DOHH2 (cell line): ENCODE results near the gene SFRP2.

ENCODE experiments used
- H3F3A ChIP-seq: fragments of 200-600 bp; sonication (generic), shearing (Covaris generic); 2 replicates; pipeline ENCODE4 v1.6.0; 2016; ENCODE audit warnings: antibody characterized with exemption, mild to moderate bottlenecking; ENCODE audit not compliant: control insufficient read depth, insufficient read depth
- H3K27ac ChIP-seq: fragments of 200-600 bp; sonication (generic); 2 replicates; pipeline ENCODE4 v1.5.1; 2014; ENCODE audit warnings: low read depth, mild to moderate bottlenecking, low read length, moderate library complexity
- H3K27me3 ChIP-seq: fragments of 200-600 bp; sonication (generic); 2 replicates; pipeline ENCODE4 v1.6.1; 2014; ENCODE audit warnings: mild to moderate bottlenecking, low read length, mixed read lengths; ENCODE audit not compliant: control insufficient read depth
- H3K36me3 ChIP-seq: fragments of 200-600 bp; sonication (generic); 2 replicates; pipeline ENCODE4 v1.6.1; 2014; ENCODE audit warnings: mild to moderate bottlenecking, low read length, moderate library complexity, mixed read lengths; ENCODE audit not compliant: control insufficient read depth
- H3K4me1 ChIP-seq: fragments of 200-600 bp; sonication (generic); 2 replicates; pipeline ENCODE4 v1.6.1; 2014; ENCODE audit warnings: mild to moderate bottlenecking, low read length, mixed read lengths; ENCODE audit not compliant: control insufficient read depth
- H3K4me2 ChIP-seq: fragments of 200-600 bp; sonication (generic); 2 replicates; pipeline ENCODE4 v1.6.0; 2014; ENCODE audit warnings: mild to moderate bottlenecking, low read length, moderate library complexity
- H3K4me3 ChIP-seq: fragments of 200-600 bp; sonication (generic); 2 replicates; pipeline ENCODE4 v1.5.1; 2014; ENCODE audit warnings: mild to moderate bottlenecking, low read length, mixed read lengths
- H3K79me2 ChIP-seq: fragments of 200-600 bp; sonication (generic); 2 replicates; pipeline ENCODE4 v1.6.1; 2014; ENCODE audit warnings: mild to moderate bottlenecking, low read length, mixed read lengths; ENCODE audit not compliant: control insufficient read depth
- H3K9me2 ChIP-seq: fragments of 200-600 bp; sonication (generic); replicated peaks from 2 replicates; pipeline ENCODE4 v1.6.1; 2014; ENCODE audit warnings: mild to moderate bottlenecking, low read length, mixed read lengths; ENCODE audit not compliant: control insufficient read depth
- H3K9me3 ChIP-seq: fragments of 200-600 bp; sonication (generic); 2 replicates; pipeline ENCODE4 v1.6.1; 2014; ENCODE audit warnings: antibody characterized with exemption, low read length, mixed read lengths; ENCODE audit not compliant: control insufficient read depth, insufficient read depth
- H4K20me1 ChIP-seq: fragments of 200-600 bp; sonication (generic); 2 replicates; pipeline ENCODE4 v1.6.0; 2014; ENCODE audit warnings: low read depth, mild to moderate bottlenecking, antibody characterized with exemption, low read length, moderate library complexity; ENCODE audit not compliant: control insufficient read depth, insufficient read depth
- CTCF ChIP-seq: fragments of 200-600 bp; sonication (generic); IDR thresholded peaks from one replicate; pipeline ENCODE4 v1.5.1; 2014; ENCODE audit warnings: antibody characterized with exemption, mild to moderate bottlenecking, low read depth, low read length; ENCODE audit not compliant: poor library complexity, severe bottlenecking
- EZH2phosphoT487 ChIP-seq: fragments of 200-600 bp; sonication (generic); IDR thresholded peaks from 2 replicates; pipeline ENCODE4 v1.6.1; 2017; ENCODE audit warnings: borderline replicate concordance, mild to moderate bottlenecking, antibody characterized with exemption, low read length, moderate library complexity, mixed read lengths

SFRP2 gene

DNA sequence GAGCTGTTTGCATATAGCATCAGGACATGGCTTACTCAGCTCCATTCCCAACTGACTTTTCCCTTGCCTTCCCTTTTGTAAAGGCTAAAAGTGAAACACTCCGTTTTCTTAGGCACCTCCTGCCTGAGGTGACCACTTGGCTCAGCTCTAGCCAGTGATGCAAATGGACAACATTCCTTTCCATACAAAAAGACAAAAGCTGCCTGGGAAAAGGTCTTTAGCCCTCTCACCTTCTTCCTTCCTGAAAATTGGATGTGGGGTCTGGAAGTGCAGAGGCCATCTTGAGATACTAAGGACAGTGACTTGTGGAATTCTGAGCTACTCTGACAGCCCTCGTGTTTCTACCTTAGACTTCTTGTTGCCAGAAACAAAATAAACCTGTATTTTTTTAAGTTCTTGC lies 27.7 kb upstream of the SFRP2 start:
- no peaks in the 10 kb centered on the region for H4K20me1 ChIP-seq
- H3K4me1 ChIP-seq: no peaks in the 10 kb centered on the region
- H3K9me2 ChIP-seq: no peaks in the 10 kb centered on the region
- no peaks in the 10 kb centered on the region for H3K79me2 ChIP-seq
- H3K4me3 ChIP-seq: no peak overlapping the region
- H3F3A ChIP-seq: no peaks in the 10 kb centered on the region
- TF ChIP-seq CTCF (no peak), EZH2phosphoT487 (no peak)
- no peaks in the 10 kb centered on the region for H3K27me3 ChIP-seq
- H3K9me3 ChIP-seq: no peaks in the 10 kb centered on the region
- H3K36me3 ChIP-seq: no peaks in the 10 kb centered on the region
- H3K27ac ChIP-seq: no peak overlapping the region
- H3K4me2 ChIP-seq: no peak overlapping the region

GRCh38 chr4:153814789-153815188 lies 25.9 kb upstream of the SFRP2 start:
- H3K79me2 ChIP-seq: no peaks in the 10 kb centered on the region
- H4K20me1 ChIP-seq: no peaks in the 10 kb centered on the region
- H3K27me3 ChIP-seq: no peaks in the 10 kb centered on the region
- H3K27ac ChIP-seq: no peak overlapping the region
- H3F3A ChIP-seq: no peaks in the 10 kb centered on the region
- H3K36me3 ChIP-seq: no peaks in the 10 kb centered on the region
- no peaks in the 10 kb centered on the region for H3K4me1 ChIP-seq
- no peak overlapping the region for H3K4me2 ChIP-seq
- TF ChIP-seq EZH2phosphoT487: no peak
- no peak for TF ChIP-seq CTCF
- H3K4me3 ChIP-seq: no peak overlapping the region
- no peaks in the 10 kb centered on the region for H3K9me3 ChIP-seq
- H3K9me2 ChIP-seq: no peaks in the 10 kb centered on the region

DNA sequence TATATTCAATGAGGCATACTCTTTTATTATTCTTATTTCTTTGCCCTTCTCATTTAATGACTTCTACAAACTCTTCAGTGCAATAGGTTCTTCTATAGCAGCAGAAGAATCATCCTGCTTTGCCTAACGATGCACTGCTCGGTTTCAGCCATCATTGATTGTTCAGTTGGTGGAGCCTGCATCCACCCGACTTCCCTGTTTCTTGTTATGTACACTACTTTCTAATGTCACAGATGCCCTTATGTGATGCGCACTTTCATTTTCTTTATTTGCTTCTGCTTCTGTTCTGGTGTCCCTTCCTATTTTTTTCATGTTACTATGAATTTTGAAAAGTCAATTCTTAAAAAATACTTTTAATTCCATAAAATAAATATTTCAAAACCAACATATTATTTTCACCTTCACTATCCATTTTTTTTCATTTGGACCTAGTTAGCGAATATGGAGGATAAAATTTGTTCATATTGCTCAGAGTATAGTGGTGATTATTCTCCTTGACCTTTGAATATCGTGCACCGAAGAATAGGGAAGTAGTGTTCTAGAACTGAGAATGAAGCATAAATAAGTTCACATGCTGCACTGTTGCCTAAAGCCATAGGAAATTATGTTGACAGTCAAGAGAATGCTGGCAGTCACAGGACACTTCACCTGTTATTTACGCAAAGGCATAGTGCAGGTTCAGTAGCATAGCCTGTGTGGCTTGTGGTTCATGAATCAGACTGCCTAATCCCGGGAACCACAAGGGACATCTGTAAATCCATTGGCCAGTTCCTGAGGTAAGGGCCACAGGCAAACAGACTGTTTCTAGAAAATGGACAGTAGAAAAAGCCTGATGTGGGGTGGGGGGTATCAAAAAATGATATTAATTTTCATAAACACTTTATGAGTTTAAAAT lies 21.3 kb upstream of the SFRP2 start:
- Histone ChIP-seq H4K20me1 (no peaks in the 10 kb centered on the region), H3K4me2 (no peak overlapping the region), H3K9me3 (no peaks in the 10 kb centered on the region; the same call in 1 of the 2 replicates), H3K36me3 (no peaks in the 10 kb centered on the region), H3K9me2 (no peaks in the 10 kb centered on the region), H3K27me3 (no peaks in the 10 kb centered on the region), H3K79me2 (no peaks in the 10 kb centered on the region), H3K27ac (no peak overlapping the region), H3F3A (no peaks in the 10 kb centered on the region), H3K4me3 (no peak overlapping the region), H3K4me1 (no peaks in the 10 kb centered on the region)
- no peak for TF ChIP-seq CTCF
- TF ChIP-seq EZH2phosphoT487: no peak
